Kidney epithelial cell (primary cell): Measurements from ENCODE around the gene AFM. TPM values are rescaled to one million over a fixed set of nuclear protein-coding genes. Genes with fewer than 3 reads are reported as not detected.
"Not testable (repeated sequence)": the region's sequence is repeated elsewhere in the genome, so short reads cannot be mapped to it uniquely, and the experiment has no call there.

Source experiments
- DNase-seq: peaks from one replicate; pipeline ENCODE4 v3.0.0-alpha.2; 2010; ENCODE audit warnings: low read depth
- H3K27me3 ChIP-seq: 2 replicates; pipeline ENCODE4 v1.6.0; 2011; ENCODE audit warnings: low read length; ENCODE audit not compliant: control insufficient read depth, insufficient read depth
- H3K36me3 ChIP-seq: 2 replicates; pipeline ENCODE4 v1.5.1; 2011; ENCODE audit warnings: low read length; ENCODE audit not compliant: control insufficient read depth, insufficient read depth
- H3K4me3 ChIP-seq: 2 replicates; pipeline ENCODE4 v1.5.1; 2011; ENCODE audit warnings: low read depth, mild to moderate bottlenecking, control low read depth, low read length
- CTCF ChIP-seq: IDR thresholded peaks from 2 replicates; pipeline ENCODE4 v1.5.1; 2011; ENCODE audit warnings: mild to moderate bottlenecking, moderate library complexity, low read length, control low read depth, inconsistent platforms; ENCODE audit not compliant: insufficient read depth, poor library complexity, severe bottlenecking
- total RNA-seq: library from RNA; depleted of rRNA; stranded (reverse); fragments of >200 nt; gene quantifications from 2 replicates; pipeline ENCODE4 v1.2.3, GENCODE V29; 2015

Gene AFM
- total RNA-seq, 1 donor from 2014 or later = not detected

- DNase-seq = no peak
- H3K27me3 ChIP-seq = no peaks in the 10 kb centered on the region
- no peak for TF ChIP-seq CTCF
- H3K4me3 ChIP-seq = no peak overlapping the region
- H3K36me3 ChIP-seq = no peaks in the 10 kb centered on the region
These were observed 52.2 kb downstream of the AFM start for GRCh38 chr4:73533515-73534422.

- H3K36me3 ChIP-seq = no peaks in the 10 kb centered on the region
- DNase-seq = no peak
- H3K4me3 ChIP-seq = no peak overlapping the region
- H3K27me3 ChIP-seq = no peaks in the 10 kb centered on the region
- no peak for TF ChIP-seq CTCF
These were observed 56.6 kb downstream of the AFM start for GRCh38 chr4:73538162-73538561.

DNA sequence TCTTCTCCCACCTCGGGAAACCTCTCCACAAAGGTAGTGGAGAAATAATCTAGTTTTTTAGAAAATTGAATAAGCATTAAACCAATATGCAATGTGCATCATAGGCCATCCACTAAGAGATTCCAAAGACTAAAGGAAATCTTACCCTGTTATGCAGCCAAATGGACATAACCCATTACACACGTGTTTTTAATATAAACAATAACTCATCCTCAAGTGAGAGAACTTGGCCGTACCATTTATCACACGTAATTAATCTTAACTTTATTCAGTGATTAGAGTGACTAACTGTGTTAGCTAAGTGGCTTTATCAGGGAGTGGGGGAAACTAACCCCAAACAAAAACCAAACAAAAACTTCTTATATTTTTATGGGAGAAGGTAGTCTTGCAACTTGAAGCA lies 57.8 kb downstream of the AFM start:
- H3K4me3 ChIP-seq = no peak overlapping the region
- H3K36me3 ChIP-seq = no peaks in the 10 kb centered on the region
- no peaks in the 10 kb centered on the region for H3K27me3 ChIP-seq
- DNase-seq = no peak
- no peak for TF ChIP-seq CTCF

DNA sequence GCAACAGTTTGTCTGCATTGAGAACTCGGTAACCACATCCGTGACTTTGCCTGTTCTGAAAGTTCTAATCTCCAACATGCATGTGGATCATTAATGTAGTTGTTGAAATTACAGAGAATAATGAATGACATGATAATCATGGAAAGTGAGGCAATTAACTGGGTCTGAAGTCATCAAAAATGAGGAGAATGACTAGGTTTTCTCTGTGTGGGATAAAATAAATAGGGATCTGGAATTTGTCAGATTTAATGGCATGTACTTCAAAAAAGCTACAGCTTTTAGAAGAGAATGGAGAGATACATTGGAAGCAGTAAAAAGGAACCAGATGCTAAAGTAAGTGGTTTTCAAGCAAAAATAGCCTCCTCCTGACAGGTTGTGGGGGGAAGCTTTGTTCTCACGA lies 59.3 kb downstream of the AFM start:
- Histone ChIP-seq H3K36me3 (no peaks in the 10 kb centered on the region), H3K27me3 (no peaks in the 10 kb centered on the region), H3K4me3 (no peak overlapping the region)
- TF ChIP-seq CTCF = no peak
- no peak for DNase-seq

GRCh38 chr4:73541251-73541650 lies 59.7 kb downstream of the AFM start:
- Histone ChIP-seq H3K4me3 (no peak overlapping the region), H3K36me3 (no peaks in the 10 kb centered on the region), H3K27me3 (no peaks in the 10 kb centered on the region)
- no peak for DNase-seq
- no peak for TF ChIP-seq CTCF

DNA sequence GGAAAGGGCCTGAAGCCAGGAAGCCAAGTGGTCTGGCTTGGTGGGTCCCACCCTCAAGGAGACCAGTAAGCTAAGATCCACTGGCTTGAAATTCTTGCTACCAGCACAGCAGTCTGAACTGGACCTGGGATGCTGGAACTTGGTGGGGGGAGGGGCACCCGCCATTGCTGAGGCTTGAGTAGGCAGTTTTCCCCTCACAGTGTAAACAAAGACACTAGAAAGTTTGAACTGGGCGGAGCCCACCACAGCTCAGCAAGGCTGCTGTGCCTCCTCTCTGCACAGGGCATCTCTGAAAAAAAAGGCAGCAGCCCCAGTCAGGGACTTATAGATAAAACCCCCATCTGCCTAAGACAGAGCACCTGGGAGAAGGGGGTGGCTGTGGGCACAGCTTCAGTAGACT lies 63.1 kb downstream of the AFM start:
- Histone ChIP-seq H3K27me3 (no peaks in the 10 kb centered on the region), H3K4me3 (no peak overlapping the region), H3K36me3 (no peaks in the 10 kb centered on the region)
- no peak for TF ChIP-seq CTCF
- no peak for DNase-seq

DNA sequence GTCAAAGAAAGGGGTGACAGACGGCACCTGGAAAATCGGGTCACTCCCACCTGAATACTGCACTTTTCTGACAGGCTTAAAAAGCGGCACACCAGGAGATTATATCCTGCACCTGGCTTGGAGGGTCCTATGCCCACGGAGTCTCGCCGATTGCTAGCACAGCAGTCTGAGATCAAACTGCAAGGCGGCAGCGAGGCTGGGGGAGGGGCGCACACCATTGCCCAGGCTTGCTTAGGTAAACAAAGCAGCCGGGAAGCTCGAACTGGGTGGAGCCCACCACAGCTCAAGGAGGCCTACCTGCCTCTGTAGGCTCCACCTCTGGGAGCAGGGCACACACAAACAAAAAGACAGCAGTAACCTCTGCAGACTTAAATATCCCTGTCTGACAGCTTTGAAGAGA lies 69.3 kb downstream of the AFM start:
- not testable (repeated sequence) for H3K27me3 ChIP-seq, H3K4me3 ChIP-seq, DNase-seq, H3K36me3 ChIP-seq
